GM23248 (cell line): ENCODE data around the gene STPG1. TPM values are rescaled to one million over a fixed set of nuclear protein-coding genes. Genes with fewer than 3 reads are reported as not detected.
A peak's percentile ranks its signal among the peaks of the same experiment; 100 is the strongest.

ENCODE experiments used
- DNase-seq: peaks from one replicate; pipeline ENCODE4 v3.0.0-alpha.2; 2015
- H2AFZ ChIP-seq: fragments of 200-600 bp; sonication (generic); 2 replicates; pipeline ENCODE4 v1.6.1; 2016; ENCODE audit warnings: antibody characterized with exemption
- H3F3A ChIP-seq: fragments of 200-600 bp; sonication (generic); 2 replicates; pipeline ENCODE4 v1.6.1; 2016; ENCODE audit warnings: mild to moderate bottlenecking, antibody characterized with exemption, mixed run types; ENCODE audit not compliant: insufficient read depth
- H3K27ac ChIP-seq: fragments of 200-600 bp; sonication (generic); 2 replicates; pipeline ENCODE4 v1.5.1; 2016; ENCODE audit warnings: mild to moderate bottlenecking
- H3K27me3 ChIP-seq: fragments of 200-600 bp; sonication (generic); replicated peaks from 2 replicates; pipeline ENCODE4 v1.6.1; 2016; ENCODE audit warnings: mild to moderate bottlenecking; ENCODE audit not compliant: insufficient read depth
- H3K36me3 ChIP-seq: fragments of 200-600 bp; sonication (generic); 2 replicates; pipeline ENCODE4 v1.6.1; 2016; ENCODE audit warnings: low read depth, mild to moderate bottlenecking
- H3K4me1 ChIP-seq: fragments of 200-600 bp; sonication (generic); 2 replicates; pipeline ENCODE4 v1.6.1; 2016; ENCODE audit warnings: mild to moderate bottlenecking; ENCODE audit not compliant: insufficient read depth
- H3K4me2 ChIP-seq: fragments of 200-600 bp; sonication (generic); one replicate; pipeline ENCODE4 v1.6.1; 2016; ENCODE audit warnings: mild to moderate bottlenecking; ENCODE audit not compliant: unreplicated experiment
- H3K4me3 ChIP-seq: fragments of 200-600 bp; sonication (generic); 2 replicates; pipeline ENCODE4 v1.5.1; 2016; ENCODE audit warnings: mild to moderate bottlenecking
- H3K79me2 ChIP-seq: fragments of 200-600 bp; sonication (generic); 2 replicates; pipeline ENCODE4 v1.6.1; 2016; ENCODE audit warnings: mild to moderate bottlenecking; ENCODE audit not compliant: insufficient read depth
- H3K9ac ChIP-seq: fragments of 200-600 bp; sonication (generic); 2 replicates; pipeline ENCODE4 v1.6.1; 2016; ENCODE audit warnings: mild to moderate bottlenecking
- H3K9me2 ChIP-seq: fragments of 200-600 bp; sonication (generic); 2 replicates; pipeline ENCODE4 v1.6.1; 2016; ENCODE audit warnings: mixed run types, mild to moderate bottlenecking, moderate library complexity; ENCODE audit not compliant: insufficient read depth
- H3K9me3 ChIP-seq: fragments of 200-600 bp; sonication (generic); one replicate; pipeline ENCODE4 v1.6.1; 2017; ENCODE audit warnings: low read depth
- H4K20me1 ChIP-seq: fragments of 200-600 bp; sonication (generic); 2 replicates; pipeline ENCODE4 v1.6.0; 2016; ENCODE audit not compliant: insufficient read depth
- EZH2 ChIP-seq: fragments of 200-600 bp; sonication (generic); IDR thresholded peaks from 2 replicates; pipeline ENCODE4 v1.6.1; 2018; ENCODE audit warnings: antibody characterized with exemption, mild to moderate bottlenecking; ENCODE audit not compliant: insufficient read depth, poor library complexity, severe bottlenecking
- EZH2phosphoT487 ChIP-seq: fragments of 200-600 bp; sonication (generic); IDR thresholded peaks from 2 replicates; pipeline ENCODE4 v1.6.1; 2018; ENCODE audit warnings: antibody characterized with exemption, moderate library complexity, mild to moderate bottlenecking, low read depth; ENCODE audit not compliant: insufficient read depth
- WGBS, 2 experiments: methylation state at CpG; one replicate each; pipeline ENCODE4 v1.1.6; 2015 to 2017; ENCODE audit warnings: low lambda C conversion rate in 2 of 2, low coverage in 1 of 2; ENCODE audit errors: missing lambda C conversion rate in 2 of 2; 5-methylcytosine and 5-hydroxymethylcytosine counted together
- in situ Hi-C: fragments of 300-500 bp; cut with MboI; formaldehyde crosslinking; loops from 2 replicates; pipeline ENCODE4 v1.15.0; 2020
- polyA plus RNA-seq: library from polyadenylated mRNA; unstranded; fragments of >200 nt; fragmentation: Nextera tagmentation; extraction: Ambion mirVana; gene quantifications from 2 replicates; pipeline ENCODE4 v1.2.1, GENCODE V29; 2016
- total RNA-seq: library from RNA; depleted of rRNA; stranded (reverse); fragments of >200 nt; shearing (Covaris generic); gene quantifications from 2 replicates; pipeline ENCODE4 v1.2.3, GENCODE V29; 2014

Gene STPG1
- total and polyA plus RNA-seq, 2 experiments from 2014 or later: 7.9 to 9.2 TPM

GRCh38 chr1:24373044-24373443 lies 40.5 kb downstream of the STPG1 start:
- no peak for TF ChIP-seq EZH2phosphoT487
- TF ChIP-seq EZH2: no peak
- Histone ChIP-seq H3F3A (peaks cover 13% of the 10 kb centered on the region), H3K27me3 (no peaks in the 10 kb centered on the region), H3K9ac (no peak overlapping the region), H2AFZ (no peak overlapping the region), H4K20me1 (no peaks in the 10 kb centered on the region), H3K27ac (no peak overlapping the region), H3K36me3 (no peaks in the 10 kb centered on the region), H3K9me2 (no peaks in the 10 kb centered on the region), H3K9me3 (no peaks in the 10 kb centered on the region), H3K4me3 (no peak overlapping the region), H3K4me1 (peaks cover 10% of the 10 kb centered on the region), H3K79me2 (no peaks in the 10 kb centered on the region), H3K4me2 (no peak overlapping the region)
- in situ Hi-C loops: no loop called here
- no peak for DNase-seq
- WGBS, 2 experiments: 92 to 93% methylated on average over 7 of the region's 7 CpGs

GRCh38 chr1:24369801-24370200 lies 43.8 kb downstream of the STPG1 start:
- Histone ChIP-seq H4K20me1 (no peaks in the 10 kb centered on the region), H3K4me2 (no peak overlapping the region), H3K79me2 (no peaks in the 10 kb centered on the region), H3K27ac (peak overlapping the region; percentile 40), H3K4me3 (no peak overlapping the region), H3K9ac (no peak overlapping the region), H3K9me2 (no peaks in the 10 kb centered on the region), H3K36me3 (no peaks in the 10 kb centered on the region), H2AFZ (no peak overlapping the region), H3F3A (peaks cover 16% of the 10 kb centered on the region), H3K9me3 (no peaks in the 10 kb centered on the region), H3K27me3 (no peaks in the 10 kb centered on the region), H3K4me1 (peaks cover 19% of the 10 kb centered on the region)
- TF ChIP-seq EZH2phosphoT487 (no peak), EZH2 (no peak)
- in situ Hi-C loops: no loop called here
- 74 to 77% methylated on average over 4 of the region's 4 CpGs for WGBS, 2 experiments
- no peak for DNase-seq

GRCh38 chr1:24369199-24369598 lies 44.4 kb downstream of the STPG1 start:
- peak overlapping the region; percentile 40 for H3K27ac ChIP-seq
- no peaks in the 10 kb centered on the region for H4K20me1 ChIP-seq
- no peak overlapping the region; the same call in 1 of the 2 replicates for H3K9ac ChIP-seq
- no peaks in the 10 kb centered on the region for H3K9me2 ChIP-seq
- in situ Hi-C loops: no loop called here
- H3F3A ChIP-seq: peaks cover 22% of the 10 kb centered on the region
- H3K9me3 ChIP-seq: no peaks in the 10 kb centered on the region
- peaks cover 25% of the 10 kb centered on the region for H3K4me1 ChIP-seq
- 24 to 27% methylated on average over 4 of the region's 4 CpGs for WGBS, 2 experiments
- H3K4me3 ChIP-seq: no peak overlapping the region
- DNase-seq: peak; percentile 78
- H2AFZ ChIP-seq: no peak overlapping the region
- no peaks in the 10 kb centered on the region for H3K27me3 ChIP-seq
- no peak overlapping the region for H3K4me2 ChIP-seq
- H3K36me3 ChIP-seq: no peaks in the 10 kb centered on the region
- no peaks in the 10 kb centered on the region for H3K79me2 ChIP-seq
- TF ChIP-seq EZH2 (no peak), EZH2phosphoT487 (no peak)

- Histone ChIP-seq H3F3A (peaks cover 41% of the 10 kb centered on the region), H3K4me3 (no peak overlapping the region), H4K20me1 (no peaks in the 10 kb centered on the region), H3K9me3 (no peaks in the 10 kb centered on the region), H3K27ac (no peak overlapping the region), H3K4me1 (peaks cover 36% of the 10 kb centered on the region), H3K79me2 (no peaks in the 10 kb centered on the region), H2AFZ (no peak overlapping the region), H3K9me2 (no peaks in the 10 kb centered on the region), H3K9ac (no peak overlapping the region), H3K27me3 (no peaks in the 10 kb centered on the region), H3K4me2 (no peak overlapping the region), H3K36me3 (no peaks in the 10 kb centered on the region)
- no peak for DNase-seq
- WGBS, 2 experiments: 98% methylated on average over 9 of the region's 9 CpGs
- in situ Hi-C loops: no loop called here
- no peak for TF ChIP-seq EZH2phosphoT487
- no peak for TF ChIP-seq EZH2
Observed at GRCh38 chr1:24366707-24367106, 46.9 kb downstream of the STPG1 start.

GRCh38 chr1:24364975-24365678 lies 48.5 kb downstream of the STPG1 start:
- DNase-seq: peak; percentile 98
- Histone ChIP-seq H3K9me2 (no peaks in the 10 kb centered on the region), H3K36me3 (no peaks in the 10 kb centered on the region), H3K9ac (peak overlapping the region; percentile 28; the same call in 1 of the 2 replicates), H3K4me3 (no peak overlapping the region), H3K4me2 (peak overlapping the region; percentile 43), H3F3A (peaks cover 41% of the 10 kb centered on the region), H3K9me3 (no peaks in the 10 kb centered on the region), H3K27ac (peak overlapping the region; percentile 76), H3K79me2 (no peaks in the 10 kb centered on the region), H2AFZ (no peak overlapping the region), H4K20me1 (no peaks in the 10 kb centered on the region), H3K4me1 (peaks cover 36% of the 10 kb centered on the region), H3K27me3 (no peaks in the 10 kb centered on the region)
- in situ Hi-C loops: no loop called here
- WGBS, 2 experiments: 47 to 50% methylated on average over 11 of the region's 11 CpGs
- TF ChIP-seq EZH2phosphoT487 (no peak), EZH2 (no peak)
